ENCODE data around the gene PRICKLE2. TPM values are rescaled to one million over a fixed set of nuclear protein-coding genes. Genes with fewer than 3 reads are reported as not detected.

The PRICKLE2 gene
- total and polyA plus RNA-seq, 2 donors (not counting 3 experiments of a cell fraction or from before 2014, with no cell fraction given), result 3.0 to 7.1 TPM

DNA sequence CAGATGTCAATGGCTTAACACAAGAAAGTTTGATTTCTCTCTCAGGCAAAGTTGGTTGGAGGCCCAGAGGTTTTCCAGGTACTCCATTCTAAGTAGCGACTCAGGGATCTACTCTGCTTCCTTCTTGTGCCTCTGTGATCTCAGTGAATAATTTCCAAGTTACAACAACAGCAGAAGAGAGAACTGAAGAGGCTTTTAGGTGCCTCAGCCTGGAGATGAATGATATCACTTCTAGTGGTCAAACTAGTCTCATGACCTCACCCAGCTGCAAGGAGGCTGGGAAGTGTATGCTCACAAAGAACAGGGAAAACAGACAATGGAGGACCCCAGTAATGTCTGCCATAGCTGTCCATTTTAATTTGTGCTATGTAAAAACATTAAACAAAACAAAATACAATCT lies 4.6 kb upstream of the PRICKLE2 start:
- dilution Hi-C loops (cut with MboI; ENCODE audit: extremely low pct_ligation_motif_present, low sequenced_read_pairs), result no loop called here
- no peaks in the 10 kb centered on the region for H3K79me2 ChIP-seq (ENCODE audit: control insufficient read depth, insufficient read depth, low read length)
- CTCF ChIA-PET, result no interaction called here
- H3K27me3 ChIP-seq (ENCODE audit: control insufficient read depth in 2 of 2, insufficient read depth in 2 of 2, low read length in 2 of 2), result peaks cover 5 to 7% of the 10 kb centered on the region in 2 experiments
- no TSS peak for BruUV-seq (replicated peaks)
- POLR2A ChIA-PET, result no interaction called here
- no peak overlapping the region for H3K4me3 ChIP-seq (replicated peaks in 1 of 3; ENCODE audit: insufficient read depth in 1 of 3, low read depth in 1 of 3, low read length in 3 of 3)
- no peak overlapping the region for H3K27ac ChIP-seq (ENCODE audit: insufficient read depth, low read depth, low read length)
- no peak for DNase-seq (ENCODE audit: low read depth, low spot score)
- H3K4me1 ChIP-seq (ENCODE audit: control insufficient read depth, extremely low read depth, insufficient read depth, low read length), result peaks cover 10% of the 10 kb centered on the region
- no peaks in the 10 kb centered on the region for H3K36me3 ChIP-seq (ENCODE audit: control insufficient read depth in 2 of 2, extremely low read depth in 1 of 2, insufficient read depth in 2 of 2, low read length in 2 of 2)
- no peaks in the 10 kb centered on the region for H4K20me1 ChIP-seq (replicated peaks; ENCODE audit: control insufficient read depth, extremely low read depth, insufficient read depth, low read length)
- TF ChIP-seq POLR2A (IDR thresholded peaks at IDR 0.05; ENCODE audit: low read depth, low read length), result no peak
- TF ChIP-seq GATA2 (IDR thresholded peaks at IDR 0.05; ENCODE audit: insufficient read depth, insufficient read length, low read depth, low read length), result no peak
- TF ChIP-seq, protein P1, sequence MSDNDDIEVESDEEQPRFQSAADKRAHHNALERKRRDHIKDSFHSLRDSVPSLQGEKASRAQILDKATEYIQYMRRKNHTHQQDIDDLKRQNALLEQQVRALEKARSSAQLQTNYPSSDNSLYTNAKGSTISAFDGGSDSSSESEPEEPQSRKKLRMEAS (IDR thresholded peaks at IDR 0.05; ENCODE audit: insufficient read depth, insufficient read length), result no peak
- no peak for TF ChIP-seq POLR2AphosphoS5 (IDR thresholded peaks at IDR 0.05; ENCODE audit: insufficient read depth, low read depth, low read length)
- TF ChIP-seq FOS (IDR thresholded peaks at IDR 0.05; ENCODE audit: borderline replicate concordance, insufficient read depth, low read length), result no peak
- no peak for TF ChIP-seq MYC (IDR thresholded peaks at IDR 0.05; ENCODE audit: low read depth, low read length)
- TF ChIP-seq, protein P2, sequence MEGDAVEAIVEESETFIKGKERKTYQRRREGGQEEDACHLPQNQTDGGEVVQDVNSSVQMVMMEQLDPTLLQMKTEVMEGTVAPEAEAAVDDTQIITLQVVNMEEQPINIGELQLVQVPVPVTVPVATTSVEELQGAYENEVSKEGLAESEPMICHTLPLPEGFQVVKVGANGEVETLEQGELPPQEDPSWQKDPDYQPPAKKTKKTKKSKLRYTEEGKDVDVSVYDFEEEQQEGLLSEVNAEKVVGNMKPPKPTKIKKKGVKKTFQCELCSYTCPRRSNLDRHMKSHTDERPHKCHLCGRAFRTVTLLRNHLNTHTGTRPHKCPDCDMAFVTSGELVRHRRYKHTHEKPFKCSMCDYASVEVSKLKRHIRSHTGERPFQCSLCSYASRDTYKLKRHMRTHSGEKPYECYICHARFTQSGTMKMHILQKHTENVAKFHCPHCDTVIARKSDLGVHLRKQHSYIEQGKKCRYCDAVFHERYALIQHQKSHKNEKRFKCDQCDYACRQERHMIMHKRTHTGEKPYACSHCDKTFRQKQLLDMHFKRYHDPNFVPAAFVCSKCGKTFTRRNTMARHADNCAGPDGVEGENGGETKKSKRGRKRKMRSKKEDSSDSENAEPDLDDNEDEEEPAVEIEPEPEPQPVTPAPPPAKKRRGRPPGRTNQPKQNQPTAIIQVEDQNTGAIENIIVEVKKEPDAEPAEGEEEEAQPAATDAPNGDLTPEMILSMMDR (IDR thresholded peaks at IDR 0.05; ENCODE audit: extremely low read depth in 1 of 2, insufficient read depth in 1 of 2, low read depth in 1 of 2, low read length in 2 of 2), result no peak
- TF ChIP-seq EZH2 (IDR thresholded peaks at IDR 0.05; ENCODE audit: borderline replicate concordance, low read depth, low read length, severe bottlenecking), result no peak
- TF ChIP-seq JUN (IDR thresholded peaks at IDR 0.05; ENCODE audit: borderline replicate concordance, insufficient read depth, insufficient read length, low read depth), result no peak
- H2AFZ ChIP-seq (ENCODE audit: low read depth, low read length), result no peak overlapping the region
- no peaks in the 10 kb centered on the region for H3K9me1 ChIP-seq (replicated peaks; ENCODE audit: control insufficient read depth, extremely low read depth, insufficient read depth, low read length)
- H3K9me3 ChIP-seq (replicated peaks; ENCODE audit: control insufficient read depth, insufficient read depth, low read length), result no peaks in the 10 kb centered on the region
- H3K4me2 ChIP-seq (ENCODE audit: insufficient read depth, low read length), result no peak overlapping the region
- intact Hi-C loops (cut with micrococcal nuclease), result no loop called here
- FAIRE-seq, result no peak
- no peak overlapping the region for H3K9ac ChIP-seq (replicated peaks; ENCODE audit: extremely low read depth, insufficient read depth, low read length)
